SJSA1 (cell line): Measurements from ENCODE around the gene TXNRD1. TPM values are rescaled to one million over a fixed set of nuclear protein-coding genes. Genes with fewer than 3 reads are reported as not detected.

ENCODE experiments used
- DNase-seq, 2 experiments: peaks; one replicate each; pipeline ENCODE4 v3.0.0-alpha.2; 2015 to 2020; ENCODE audit warnings: low spot score in 2 of 2, low read depth in 1 of 2
- H3K27ac ChIP-seq: fragments of 250-450 bp; sonication (Bioruptor Pico); 2 replicates; pipeline ENCODE4 v1.5.1; 2020; ENCODE audit warnings: mild to moderate bottlenecking, moderate library complexity
- H3K27me3 ChIP-seq: fragments of 250-450 bp; sonication (Bioruptor Pico); replicated peaks from 2 replicates; pipeline ENCODE4 v1.5.1; 2020; ENCODE audit warnings: mild to moderate bottlenecking, moderate library complexity
- H3K36me3 ChIP-seq: fragments of 250-450 bp; sonication (Bioruptor Pico); 2 replicates; pipeline ENCODE4 v1.5.1; 2020; ENCODE audit warnings: mild to moderate bottlenecking
- H3K4me1 ChIP-seq: fragments of 250-450 bp; sonication (Bioruptor Pico); replicated peaks from 2 replicates; pipeline ENCODE4 v1.6.1; 2021; ENCODE audit warnings: mild to moderate bottlenecking
- H3K4me3 ChIP-seq: fragments of 250-450 bp; sonication (Bioruptor Pico); 2 replicates; pipeline ENCODE4 v1.5.1; 2020; ENCODE audit warnings: mild to moderate bottlenecking
- H3K9me3 ChIP-seq: fragments of 250-450 bp; sonication (Bioruptor Pico); replicated peaks from 2 replicates; pipeline ENCODE4 v1.5.1; 2020; ENCODE audit warnings: mild to moderate bottlenecking
- total RNA-seq: library from RNA; depleted of rRNA; stranded (reverse); fragments of >200 nt; shearing (Covaris generic); gene quantifications from 2 replicates; pipeline ENCODE4 v1.2.3, GENCODE V29; 2014

The TXNRD1 gene
- total RNA-seq, 1 experiment from 2014 or later: 378 TPM

GRCh38 chr12:104234926-104235499, 19.4 kb downstream of the TXNRD1 start:
- DNase-seq: no peak

GRCh38 chr12:104237930-104238329, 22.4 kb downstream of the TXNRD1 start:
- H3K9me3 ChIP-seq: peaks cover 6% of the 10 kb centered on the region
- no peak for DNase-seq
- H3K4me1 ChIP-seq: no peaks in the 10 kb centered on the region
- H3K4me3 ChIP-seq: no peak overlapping the region
- H3K36me3 ChIP-seq: no peaks in the 10 kb centered on the region
- H3K27ac ChIP-seq: no peak overlapping the region
- no peaks in the 10 kb centered on the region for H3K27me3 ChIP-seq

More at GRCh38 chr12:104234926-104235499, 19.4 kb downstream of the TXNRD1 start:
- Histone ChIP-seq H3K27me3 (no peaks in the 10 kb centered on the region), H3K4me3 (no peak overlapping the region), H3K9me3 (peaks cover 6% of the 10 kb centered on the region), H3K36me3 (no peaks in the 10 kb centered on the region), H3K27ac (no peak overlapping the region), H3K4me1 (no peaks in the 10 kb centered on the region)

- no peak overlapping the region for H3K27ac ChIP-seq
- no peaks in the 10 kb centered on the region for H3K27me3 ChIP-seq
- no peak for DNase-seq
- no peaks in the 10 kb centered on the region for H3K9me3 ChIP-seq
- H3K4me1 ChIP-seq: no peaks in the 10 kb centered on the region
- H3K36me3 ChIP-seq: no peaks in the 10 kb centered on the region
- H3K4me3 ChIP-seq: no peak overlapping the region
Observed at GRCh38 chr12:104242546-104243206, 27.1 kb downstream of the TXNRD1 start.

GRCh38 chr12:104243551-104243950, 28.0 kb downstream of the TXNRD1 start:
- H3K4me1 ChIP-seq: no peaks in the 10 kb centered on the region
- H3K9me3 ChIP-seq: no peaks in the 10 kb centered on the region
- H3K36me3 ChIP-seq: no peaks in the 10 kb centered on the region
- no peak overlapping the region for H3K27ac ChIP-seq
- H3K4me3 ChIP-seq: no peak overlapping the region
- no peak for DNase-seq
- no peaks in the 10 kb centered on the region for H3K27me3 ChIP-seq

- Histone ChIP-seq H3K36me3 (no peaks in the 10 kb centered on the region), H3K4me1 (no peaks in the 10 kb centered on the region)
- DNase-seq: no peak
Observed at GRCh38 chr12:104243971-104244370, 28.4 kb downstream of the TXNRD1 start.

DNA sequence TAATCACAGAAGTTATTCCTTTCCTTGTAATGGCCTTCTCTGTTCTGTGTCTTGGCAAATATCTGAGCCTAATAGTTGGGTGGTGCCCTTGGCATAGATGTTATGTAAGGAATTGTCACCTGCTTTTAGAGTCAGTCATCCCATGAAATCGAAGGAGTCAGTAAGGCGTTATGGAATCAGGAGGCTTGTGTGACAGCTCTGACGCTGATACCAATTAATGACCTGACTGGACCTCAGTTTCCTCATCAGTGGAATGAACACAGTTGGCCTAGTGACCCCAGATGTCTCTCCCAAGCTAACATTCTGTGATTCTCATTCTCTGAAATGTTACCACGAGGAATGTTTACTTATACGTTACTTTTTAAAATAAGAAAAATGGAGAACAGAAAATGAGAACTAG, 32.1 kb downstream of the TXNRD1 start:
- Histone ChIP-seq H3K4me1 (no peaks in the 10 kb centered on the region), H3K4me3 (no peak overlapping the region), H3K27ac (no peak overlapping the region), H3K36me3 (no peaks in the 10 kb centered on the region), H3K9me3 (no peaks in the 10 kb centered on the region), H3K27me3 (no peaks in the 10 kb centered on the region)
- no peak for DNase-seq

More at GRCh38 chr12:104243971-104244370, 28.4 kb downstream of the TXNRD1 start:
- H3K27me3 ChIP-seq: no peaks in the 10 kb centered on the region
- H3K9me3 ChIP-seq: no peaks in the 10 kb centered on the region
- no peak overlapping the region for H3K4me3 ChIP-seq
- H3K27ac ChIP-seq: no peak overlapping the region

DNA sequence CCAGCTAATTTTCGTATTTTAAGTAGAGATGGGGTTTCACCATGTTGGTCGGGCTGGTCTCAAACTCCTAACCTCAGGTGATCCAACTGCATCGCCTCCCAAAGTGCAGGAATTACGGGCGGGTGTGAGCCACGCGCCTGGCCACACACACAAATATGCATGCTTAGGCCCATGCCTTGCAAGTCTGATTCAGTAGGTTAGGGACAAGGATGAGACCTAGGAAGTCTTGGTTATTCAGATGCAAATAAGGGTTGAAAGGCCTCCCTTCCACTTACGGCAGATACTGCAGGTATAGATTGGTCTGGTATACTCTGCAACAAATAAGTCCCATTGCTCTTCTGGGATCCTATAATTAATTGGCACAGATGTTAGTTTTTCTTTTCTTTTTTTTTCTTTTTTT, 32.9 kb downstream of the TXNRD1 start:
- DNase-seq: no peak
- Histone ChIP-seq H3K27me3 (no peaks in the 10 kb centered on the region), H3K27ac (no peak overlapping the region), H3K4me3 (no peak overlapping the region), H3K36me3 (no peaks in the 10 kb centered on the region), H3K4me1 (no peaks in the 10 kb centered on the region), H3K9me3 (no peaks in the 10 kb centered on the region)

DNA sequence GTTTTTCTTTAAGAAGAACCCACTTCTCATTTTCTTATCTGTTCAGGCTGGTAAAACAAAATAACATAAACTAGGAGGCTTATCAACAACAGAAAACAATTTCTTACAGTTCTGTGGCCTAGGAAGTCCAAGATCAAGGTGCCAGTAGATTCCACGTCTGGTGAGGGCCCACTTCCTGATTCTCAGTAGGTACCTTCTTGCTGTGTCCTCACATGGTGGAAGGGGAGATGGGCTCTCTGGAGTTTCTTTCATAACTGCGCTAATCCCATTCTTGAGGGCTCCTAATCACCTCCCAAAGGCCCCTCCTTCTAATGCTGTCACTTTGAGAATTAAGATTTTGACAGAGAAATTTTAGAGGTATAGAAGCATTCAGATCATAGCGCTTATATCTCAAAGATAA, 33.4 kb downstream of the TXNRD1 start:
- no peak for DNase-seq
- no peaks in the 10 kb centered on the region for H3K9me3 ChIP-seq
- H3K4me3 ChIP-seq: no peak overlapping the region
- H3K36me3 ChIP-seq: no peaks in the 10 kb centered on the region
- no peak overlapping the region for H3K27ac ChIP-seq
- no peaks in the 10 kb centered on the region for H3K4me1 ChIP-seq
- H3K27me3 ChIP-seq: no peaks in the 10 kb centered on the region

GRCh38 chr12:104249898-104250297, 34.3 kb downstream of the TXNRD1 start:
- Histone ChIP-seq H3K4me3 (no peak overlapping the region), H3K36me3 (no peaks in the 10 kb centered on the region)
- no peak for DNase-seq

GRCh38 chr12:104250366-104251125, 35.0 kb downstream of the TXNRD1 start:
- Histone ChIP-seq H3K27me3 (no peaks in the 10 kb centered on the region), H3K4me1 (0 out of 2 replicates have a peak, but pooled peaks cover 5% of the 10 kb centered on the region), H3K27ac (no peak overlapping the region), H3K4me3 (no peak overlapping the region), H3K9me3 (no peaks in the 10 kb centered on the region), H3K36me3 (no peaks in the 10 kb centered on the region)
- no peak for DNase-seq

More at GRCh38 chr12:104249898-104250297, 34.3 kb downstream of the TXNRD1 start:
- Histone ChIP-seq H3K9me3 (no peaks in the 10 kb centered on the region), H3K4me1 (no peaks in the 10 kb centered on the region), H3K27me3 (no peaks in the 10 kb centered on the region), H3K27ac (no peak overlapping the region)

- Histone ChIP-seq H3K4me1 (peaks cover 10% of the 10 kb centered on the region), H3K27ac (no peak overlapping the region), H3K9me3 (no peaks in the 10 kb centered on the region), H3K27me3 (no peaks in the 10 kb centered on the region), H3K4me3 (no peak overlapping the region), H3K36me3 (no peaks in the 10 kb centered on the region)
- no peak for DNase-seq
Observed at GRCh38 chr12:104257913-104258472, 42.4 kb downstream of the TXNRD1 start.

- H3K4me3 ChIP-seq: no peak overlapping the region
- H3K9me3 ChIP-seq: no peaks in the 10 kb centered on the region
- no peak for DNase-seq
- H3K27me3 ChIP-seq: no peaks in the 10 kb centered on the region
- no peaks in the 10 kb centered on the region for H3K36me3 ChIP-seq
- peaks cover 11% of the 10 kb centered on the region for H3K4me1 ChIP-seq
- H3K27ac ChIP-seq: no peak overlapping the region
Observed at GRCh38 chr12:104258476-104259067, 43.0 kb downstream of the TXNRD1 start.

DNA sequence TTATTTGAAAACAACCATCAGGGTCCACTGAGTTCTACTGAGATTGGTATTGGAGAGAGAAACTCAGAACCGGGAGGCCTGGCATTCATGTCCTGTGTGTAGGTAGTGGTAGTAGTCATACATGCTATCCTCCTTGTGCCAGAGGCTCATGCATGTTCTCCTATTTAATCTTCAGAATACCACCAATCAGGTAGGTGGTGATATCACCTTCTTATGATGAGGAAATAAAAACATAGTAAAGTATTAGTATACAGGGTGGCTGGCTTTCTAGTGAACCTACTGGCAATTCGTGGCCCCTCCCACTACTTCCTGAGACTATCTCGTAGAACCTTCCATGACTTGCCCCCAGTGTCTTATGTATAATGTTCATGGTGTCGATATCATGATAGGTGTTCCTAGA, 47.4 kb downstream of the TXNRD1 start:
- Histone ChIP-seq H3K27me3 (no peaks in the 10 kb centered on the region), H3K4me3 (no peak overlapping the region), H3K9me3 (no peaks in the 10 kb centered on the region), H3K4me1 (peaks cover 11% of the 10 kb centered on the region), H3K27ac (no peak overlapping the region), H3K36me3 (no peaks in the 10 kb centered on the region)
- DNase-seq: no peak
